Stimulated activated CD8-positive, alpha-beta memory T cell treated with anti-CD3 and anti-CD28 coated beads, Interleukin-7, amount 100 ng/mL, for 1 hour (primary cell): Measurements from ENCODE around the gene SIGLEC9.
"Not testable (repeated sequence)": the region's sequence is repeated elsewhere in the genome, so short reads cannot be mapped to it uniquely, and the experiment has no call there.

ENCODE experiments used
- DNase-seq, 2 donors: peaks; one replicate each; pipeline ENCODE4 v3.0.0-alpha.2; 2020; ENCODE audit warnings: low read depth in 2 of 2

Gene SIGLEC9

DNA sequence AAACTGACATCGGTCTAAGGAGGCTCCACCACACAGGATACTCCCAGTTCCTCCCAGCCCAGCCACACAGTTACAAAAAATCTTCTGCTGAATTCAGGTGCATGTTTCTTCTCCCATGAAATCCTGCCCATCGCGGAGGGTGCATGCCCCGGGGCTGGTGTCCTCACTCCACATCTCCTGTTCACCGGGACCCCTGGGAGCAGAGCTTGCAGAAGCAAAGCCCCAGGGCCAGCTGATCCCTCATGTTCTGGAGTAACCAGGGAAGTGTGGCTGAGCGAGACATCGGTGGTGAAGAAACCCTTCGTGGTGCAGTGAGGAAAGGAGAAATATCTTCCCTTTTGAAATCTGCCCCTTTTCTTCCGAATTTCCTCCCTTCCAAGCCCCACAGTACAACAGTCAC lies 904 bp upstream of the SIGLEC9 start:
- DNase-seq = no peak

DNA sequence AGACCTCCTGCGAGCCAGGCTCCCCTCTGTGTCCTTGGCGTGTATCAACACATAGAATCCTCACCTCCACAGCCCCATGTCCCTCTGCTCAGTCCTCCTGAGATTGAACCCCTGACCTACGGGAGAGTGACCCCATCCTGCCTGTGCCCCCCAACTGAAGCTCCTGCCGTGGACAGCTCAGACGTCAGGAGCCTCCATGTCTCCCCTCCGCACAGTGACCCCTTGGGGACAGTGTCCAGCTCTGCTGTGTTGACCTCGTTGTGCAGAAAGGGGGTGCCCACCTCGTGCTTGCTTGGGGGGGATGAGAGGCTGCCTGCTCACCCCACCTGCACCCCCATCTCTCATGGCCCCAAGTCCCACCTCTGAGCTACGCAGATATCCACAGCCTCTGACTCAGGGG lies 490 bp upstream of the SIGLEC9 start:
- no peak for DNase-seq

- no peak for DNase-seq
These were observed 842 bp downstream of the SIGLEC9 start for GRCh38 chr19:51125421-51126075.

- no peak for DNase-seq
These were observed 2.3 kb downstream of the SIGLEC9 start for GRCh38 chr19:51127032-51127431.

- DNase-seq = no peak
These were observed 3.0 kb downstream of the SIGLEC9 start for GRCh38 chr19:51127755-51128154.

GRCh38 chr19:51128227-51128626 lies 3.5 kb downstream of the SIGLEC9 start:
- no peak for DNase-seq

DNA sequence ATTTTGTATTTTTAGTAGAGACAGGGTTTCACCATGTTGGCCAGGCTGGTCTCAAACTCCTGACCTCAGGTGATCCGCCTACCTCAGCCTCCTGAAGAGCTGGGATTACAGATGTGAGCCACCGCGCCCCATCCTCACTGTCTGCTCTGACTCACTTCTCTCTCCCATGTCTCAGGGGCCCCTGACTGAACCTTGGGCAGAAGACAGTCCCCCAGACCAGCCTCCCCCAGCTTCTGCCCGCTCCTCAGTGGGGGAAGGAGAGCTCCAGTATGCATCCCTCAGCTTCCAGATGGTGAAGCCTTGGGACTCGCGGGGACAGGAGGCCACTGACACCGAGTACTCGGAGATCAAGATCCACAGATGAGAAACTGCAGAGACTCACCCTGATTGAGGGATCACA lies 5.0 kb downstream of the SIGLEC9 start:
- no peak for DNase-seq

GRCh38 chr19:51131780-51132680 lies 7.3 kb downstream of the SIGLEC9 start:
- no peak for DNase-seq

- no peak for DNase-seq
These were observed 10.3 kb downstream of the SIGLEC9 start for GRCh38 chr19:51135004-51135403.

GRCh38 chr19:51135986-51136762 lies 11.5 kb downstream of the SIGLEC9 start:
- no peak for DNase-seq

DNA sequence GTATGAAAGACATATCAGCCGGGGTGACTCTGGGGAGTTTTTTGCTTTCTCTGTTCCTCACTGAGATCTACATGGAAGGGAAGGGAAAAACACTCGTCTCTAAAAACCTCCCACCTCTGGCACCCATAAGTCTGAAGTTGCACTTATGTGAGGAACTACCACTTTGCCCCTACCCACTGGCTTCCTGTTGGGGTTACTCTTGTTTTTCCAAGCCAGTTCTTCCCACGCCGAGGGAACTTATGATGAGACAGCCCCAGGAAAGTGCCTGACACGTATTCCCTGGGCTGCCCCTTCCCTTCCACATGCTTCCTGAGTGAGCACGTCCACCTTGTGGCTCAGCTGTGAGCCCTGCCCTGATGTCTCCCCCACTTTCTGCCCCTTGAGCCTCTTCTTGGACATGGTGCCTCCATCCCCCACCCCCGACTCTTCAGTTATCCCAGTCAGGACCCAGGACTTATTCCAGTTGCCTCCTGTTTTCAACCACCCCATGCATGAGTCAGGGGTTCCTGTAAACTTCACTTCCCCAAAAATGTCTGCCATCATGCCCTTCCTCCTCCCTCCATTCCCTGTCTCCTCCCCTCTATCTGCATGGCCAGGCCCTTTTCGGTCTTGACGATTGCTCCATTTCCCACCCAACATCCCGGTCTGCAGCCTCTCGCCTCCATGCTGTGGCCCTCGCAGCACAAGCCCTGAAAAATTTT lies 12.3 kb downstream of the SIGLEC9 start:
- no peak for DNase-seq

GRCh38 chr19:51137792-51138425 lies 13.2 kb downstream of the SIGLEC9 start:
- DNase-seq = no peak

GRCh38 chr19:51138549-51138979 lies 13.9 kb downstream of the SIGLEC9 start:
- DNase-seq = no peak

DNA sequence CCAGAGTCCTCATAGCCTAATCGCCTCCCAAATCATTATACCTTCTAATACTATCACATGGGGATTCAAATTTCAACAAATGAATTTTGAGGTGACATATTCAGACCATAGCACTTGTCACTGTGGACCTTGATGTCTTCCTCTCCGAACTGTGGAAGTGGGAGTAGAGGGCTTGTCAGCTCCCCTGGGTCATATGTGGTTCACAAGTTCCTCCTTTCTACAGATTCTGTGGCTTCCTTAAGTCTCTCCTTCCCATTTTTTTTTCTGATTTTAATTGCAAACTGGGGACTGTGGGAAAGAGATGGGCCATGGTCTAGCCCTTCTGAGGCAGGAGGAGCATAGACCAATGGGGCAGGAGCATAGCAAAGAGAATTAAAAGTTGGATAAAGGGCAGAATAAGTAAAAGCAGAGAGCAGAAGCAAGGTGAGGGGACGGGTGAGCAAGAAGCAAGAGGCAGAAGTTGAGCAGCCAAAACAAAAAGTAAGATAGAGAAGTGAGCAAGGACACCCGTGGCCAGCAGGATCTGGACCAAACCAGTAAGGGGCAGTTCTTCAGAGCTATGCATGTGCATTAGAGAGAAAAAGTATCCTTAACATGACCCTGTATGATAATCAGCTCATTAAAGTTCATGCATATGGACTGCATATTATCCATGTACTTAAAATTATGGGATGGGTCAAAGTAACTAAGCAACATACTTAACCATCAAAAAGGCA lies 14.8 kb downstream of the SIGLEC9 start:
- no peak for DNase-seq

GRCh38 chr19:51140441-51140840 lies 15.7 kb downstream of the SIGLEC9 start:
- no peak for DNase-seq

DNA sequence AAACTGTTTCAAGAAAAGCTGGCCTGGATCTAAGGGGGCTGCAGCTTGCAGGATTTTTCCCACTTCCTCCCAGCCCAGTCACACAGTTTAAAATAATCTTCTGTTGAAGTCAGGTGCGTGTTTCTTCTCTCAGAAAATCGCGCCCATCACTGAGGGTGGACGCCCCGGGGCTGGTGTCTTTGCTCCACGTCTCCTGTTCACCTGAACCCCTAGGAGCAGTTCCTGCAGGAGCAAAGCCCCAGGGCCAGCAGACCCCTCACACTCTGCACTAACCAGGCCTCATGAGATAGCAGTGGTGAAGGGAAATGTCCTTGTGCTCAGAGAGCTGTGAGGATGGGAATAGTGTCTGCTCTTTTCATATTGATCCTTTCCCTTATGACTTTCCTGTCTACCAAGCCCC lies 16.5 kb downstream of the SIGLEC9 start:
- DNase-seq = no peak

- DNase-seq = no peak
These were observed 17.4 kb downstream of the SIGLEC9 start, which contains the start of gene SIGLEC7 for GRCh38 chr19:51142119-51142518. Gene SIGLEC7, plus strand, starts transcription at chr19:51142301. Its CDS starts 69 bp downstream, at chr19:51142370.

DNA sequence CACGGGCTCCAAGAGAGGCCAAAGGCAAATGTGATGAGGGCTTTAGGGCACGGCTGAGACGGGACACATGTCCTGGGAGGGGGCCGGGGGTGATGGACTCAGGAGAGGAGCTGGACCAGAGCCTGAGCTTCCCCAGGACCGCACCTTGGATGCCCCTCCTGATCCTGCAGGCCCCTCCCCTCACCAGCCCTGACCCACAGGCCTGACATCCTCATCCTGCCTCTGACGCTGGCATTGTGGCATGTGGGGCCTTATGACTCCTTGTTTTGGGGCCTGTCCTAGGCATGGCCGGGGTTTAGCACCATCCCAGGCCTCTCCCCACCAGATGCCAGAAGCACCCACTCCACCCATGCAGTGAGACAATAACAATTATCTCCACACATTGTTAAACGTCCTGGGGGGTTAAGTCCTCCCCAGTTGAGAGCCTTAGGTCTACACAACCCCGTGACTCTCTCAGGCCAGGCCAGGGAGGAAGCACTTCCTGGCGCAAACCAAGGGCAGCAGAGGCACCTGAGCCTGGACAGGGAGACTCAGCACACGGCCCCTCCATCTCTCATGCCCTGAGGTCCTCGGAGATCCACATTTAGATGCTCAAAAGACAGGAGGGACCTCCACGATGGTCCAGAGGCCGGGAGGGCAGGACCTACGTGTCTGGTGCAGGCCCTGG lies 18.2 kb downstream of the SIGLEC9 start:
- DNase-seq = not testable (repeated sequence)

DNA sequence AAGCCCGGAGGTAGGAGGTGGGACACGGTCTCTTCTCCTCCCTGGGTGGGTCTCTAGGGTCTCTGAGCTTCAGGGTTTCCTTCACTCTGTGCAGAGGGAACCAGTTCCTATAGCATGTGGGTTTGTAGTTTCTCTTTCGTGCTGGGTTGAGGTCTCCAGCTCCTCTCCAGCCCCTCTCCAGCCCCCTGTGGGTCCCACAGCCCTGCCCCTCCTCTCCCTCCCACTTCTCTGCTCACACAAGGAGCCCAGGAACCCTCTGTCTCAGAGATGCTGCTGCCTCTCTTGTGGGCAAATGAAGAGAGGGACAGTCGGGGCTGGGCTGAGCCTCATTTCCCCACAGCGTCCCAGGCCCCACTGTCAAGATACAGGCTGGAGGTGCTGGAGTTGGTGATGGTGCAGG lies 18.8 kb downstream of the SIGLEC9 start:
- no peak for DNase-seq

DNA sequence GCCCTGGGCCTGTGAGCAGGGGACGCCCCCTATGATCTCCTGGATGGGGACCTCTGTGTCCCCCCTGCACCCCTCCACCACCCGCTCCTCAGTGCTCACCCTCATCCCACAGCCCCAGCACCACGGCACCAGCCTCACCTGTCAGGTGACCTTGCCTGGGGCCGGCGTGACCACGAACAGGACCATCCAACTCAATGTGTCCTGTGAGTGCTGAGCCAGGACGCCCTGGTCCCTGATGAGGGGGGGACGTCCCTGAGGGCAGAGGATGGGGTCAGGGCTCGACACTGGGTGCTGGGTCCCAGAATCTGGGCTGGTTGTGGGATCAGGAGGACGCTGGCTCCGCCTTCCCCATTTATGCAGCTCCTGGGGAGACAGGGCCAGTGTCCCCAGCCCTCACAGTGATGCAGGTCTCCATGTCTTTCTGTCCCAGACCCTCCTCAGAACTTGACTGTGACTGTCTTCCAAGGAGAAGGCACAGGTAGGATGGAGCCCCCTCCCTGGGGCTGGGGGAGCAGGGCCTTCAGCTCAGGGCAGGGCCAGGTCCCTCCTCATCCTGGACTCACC lies 19.9 kb downstream of the SIGLEC9 start:
- DNase-seq = no peak
